ENCODE results near the gene SLC29A2.
"Not testable (repeated sequence)": the region's sequence is repeated elsewhere in the genome, so short reads cannot be mapped to it uniquely, and the experiment has no call there.

The SLC29A2 gene

DNA sequence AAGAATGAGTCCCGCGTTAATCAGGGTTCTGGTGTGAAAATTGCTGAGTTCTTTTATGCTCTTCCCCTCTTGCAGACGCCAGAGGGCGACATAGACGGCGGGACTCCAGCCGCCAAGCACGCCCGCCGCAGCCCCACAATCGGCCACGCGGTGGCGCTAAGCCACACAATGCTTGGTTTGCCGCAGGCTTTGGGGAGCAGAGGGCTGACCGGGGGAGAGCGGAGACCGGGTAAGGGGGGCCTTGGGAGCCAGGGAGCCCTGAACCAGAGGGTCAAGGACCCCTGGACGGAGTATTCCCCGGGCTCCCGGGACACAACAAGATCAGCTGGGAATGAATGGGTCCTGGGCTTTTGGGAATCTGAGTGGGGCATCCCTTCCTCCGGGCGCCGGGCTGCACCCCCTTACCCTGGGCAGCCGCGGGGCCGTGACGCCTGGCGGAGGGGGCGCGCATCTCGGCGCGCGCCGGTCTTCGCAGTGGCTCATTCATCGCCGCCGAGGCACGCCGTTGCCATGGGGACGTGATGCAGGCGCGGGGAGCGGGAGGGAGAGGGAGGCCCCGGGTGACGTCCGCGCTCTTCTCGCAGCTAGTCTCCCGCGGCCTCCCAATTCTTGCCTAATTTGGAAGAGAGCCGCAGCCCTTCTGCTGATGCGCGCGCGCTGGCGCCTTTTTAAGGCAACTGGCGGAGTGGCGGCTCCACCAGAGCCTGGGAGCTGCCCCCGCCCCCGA is 37.1 kb upstream of the SLC29A2 start:
- Mint-ChIP-seq H3K4me1 (peaks cover 6% of the 10 kb centered on the region), H3K36me3 (no peaks in the 10 kb centered on the region), H3K9me3 (no peaks in the 10 kb centered on the region), H3K27ac (no peak overlapping the region), H3K4me3 (peak overlapping the region; percentile 74)
- ATAC-seq = peak; percentile 88
- DNase-seq (ENCODE audit: low spot score in 2 of 2) = peak; percentile 99

- DNase-seq (ENCODE audit: low spot score in 2 of 2) (no peak), ATAC-seq (no peak)
- Mint-ChIP-seq H3K36me3 (no peaks in the 10 kb centered on the region), H3K4me3 (no peak overlapping the region), H3K9me3 (no peaks in the 10 kb centered on the region), H3K27ac (no peak overlapping the region), H3K4me1 (peaks cover 6% of the 10 kb centered on the region)
Measured at GRCh38 chr11:66407651-66408050, 36.1 kb upstream of the SLC29A2 start.

GRCh38 chr11:66393954-66394353 is 22.4 kb upstream of the SLC29A2 start:
- Mint-ChIP-seq H3K4me3 (no peak overlapping the region), H3K36me3 (no peaks in the 10 kb centered on the region), H3K27ac (no peak overlapping the region), H3K4me1 (no peaks in the 10 kb centered on the region), H3K9me3 (no peaks in the 10 kb centered on the region)
- ATAC-seq (no peak), DNase-seq (ENCODE audit: low spot score in 2 of 2) (no peak)

DNA sequence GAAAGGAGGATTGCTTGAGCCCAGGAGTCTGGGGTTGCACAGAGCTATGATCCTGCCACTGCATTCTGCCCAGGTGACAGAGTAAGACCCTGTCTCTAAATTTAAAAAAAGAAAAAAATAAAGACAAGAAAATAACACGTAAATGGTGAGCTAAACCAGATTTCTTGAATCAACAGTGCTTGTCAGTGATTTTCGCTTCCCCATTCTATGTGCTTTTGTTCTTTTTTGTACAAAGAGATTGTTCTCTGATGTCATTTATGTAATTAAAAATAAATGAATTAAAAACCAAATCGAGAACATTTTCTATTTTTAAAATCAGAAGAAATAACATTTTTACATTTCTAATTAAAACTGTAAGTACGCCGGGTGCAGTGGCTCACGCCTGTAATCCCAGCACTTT is 19.8 kb upstream of the SLC29A2 start:
- DNase-seq (ENCODE audit: low spot score in 2 of 2) (no peak), ATAC-seq (no peak)
- no peaks in the 10 kb centered on the region for H3K9me3 Mint-ChIP-seq
- H3K36me3 Mint-ChIP-seq = no peaks in the 10 kb centered on the region
- no peak overlapping the region for H3K27ac Mint-ChIP-seq
- no peak overlapping the region for H3K4me3 Mint-ChIP-seq
- peaks cover 1% of the 10 kb centered on the region for H3K4me1 Mint-ChIP-seq

- ATAC-seq = peak; percentile 80
- H3K9me3 Mint-ChIP-seq = no peaks in the 10 kb centered on the region
- H3K4me3 Mint-ChIP-seq = no peak overlapping the region
- peak; percentile 57 to 76 for DNase-seq (ENCODE audit: low spot score in 2 of 2)
- no peak overlapping the region for H3K27ac Mint-ChIP-seq
- H3K36me3 Mint-ChIP-seq = no peaks in the 10 kb centered on the region
- H3K4me1 Mint-ChIP-seq = peaks cover 6% of the 10 kb centered on the region
Measured at GRCh38 chr11:66388780-66389386, 17.3 kb upstream of the SLC29A2 start.

- peak; percentile 77 to 91 for DNase-seq (ENCODE audit: low spot score in 2 of 2)
- Mint-ChIP-seq H3K36me3 (no peaks in the 10 kb centered on the region), H3K9me3 (no peaks in the 10 kb centered on the region), H3K4me1 (peaks cover 6% of the 10 kb centered on the region), H3K4me3 (peak overlapping the region; percentile 43), H3K27ac (peak overlapping the region; percentile 68)
- peak; percentile 70 for ATAC-seq
Measured at GRCh38 chr11:66386171-66387069, 14.9 kb upstream of the SLC29A2 start.

DNA sequence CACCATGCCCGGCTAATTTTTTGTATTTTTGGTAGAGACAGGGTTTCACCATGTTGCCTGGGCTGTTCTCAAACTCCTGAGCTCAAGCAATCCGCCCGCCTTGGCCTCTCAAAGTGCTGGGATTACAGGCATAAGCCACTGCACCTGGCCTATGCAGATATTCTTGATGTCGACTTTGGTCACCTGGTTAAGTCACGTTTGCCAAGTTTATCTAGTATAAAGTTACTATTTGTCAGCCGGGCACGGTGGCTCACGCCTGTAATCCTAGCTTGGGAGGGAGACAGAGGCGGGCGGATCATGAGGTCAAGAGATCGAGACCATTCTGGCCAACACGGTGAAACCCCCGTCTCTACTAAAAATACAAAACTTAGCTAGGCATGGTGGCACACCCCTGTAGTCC is 12.8 kb upstream of the SLC29A2 start:
- ATAC-seq; H3K27ac Mint-ChIP-seq; H3K4me1 Mint-ChIP-seq; H3K9me3 Mint-ChIP-seq; DNase-seq (ENCODE audit: low spot score in 2 of 2); H3K36me3 Mint-ChIP-seq; H3K4me3 Mint-ChIP-seq: not testable (repeated sequence)

DNA sequence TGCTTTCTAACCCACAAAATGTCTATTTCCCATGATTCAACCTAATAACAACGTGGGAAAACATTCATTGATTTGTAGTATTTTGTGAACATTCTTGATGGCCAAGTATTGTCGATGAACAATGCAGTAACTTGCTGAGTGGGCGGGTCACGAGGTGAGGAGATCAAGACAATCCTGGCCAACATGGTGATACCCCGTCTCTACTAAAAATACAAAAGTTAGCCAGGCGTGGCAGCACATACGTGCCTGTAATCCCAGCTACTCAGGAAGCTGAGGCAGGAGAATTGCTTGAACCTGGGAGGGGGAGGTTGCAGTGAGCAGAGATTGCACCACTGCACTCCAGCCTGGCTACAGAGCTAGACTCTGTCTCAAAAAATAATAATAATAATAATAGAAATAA is 8.7 kb upstream of the SLC29A2 start:
- H3K9me3 Mint-ChIP-seq; H3K27ac Mint-ChIP-seq; H3K36me3 Mint-ChIP-seq; H3K4me1 Mint-ChIP-seq; DNase-seq (ENCODE audit: low spot score in 2 of 2); ATAC-seq; H3K4me3 Mint-ChIP-seq: not testable (repeated sequence)

- peaks cover 16% of the 10 kb centered on the region for H3K4me1 Mint-ChIP-seq
- not testable (repeated sequence) for H3K36me3 Mint-ChIP-seq; DNase-seq (ENCODE audit: low spot score in 2 of 2); ATAC-seq; H3K9me3 Mint-ChIP-seq; H3K27ac Mint-ChIP-seq; H3K4me3 Mint-ChIP-seq
Measured at GRCh38 chr11:66373690-66374287, 2.2 kb upstream of the SLC29A2 start.

- Mint-ChIP-seq H3K9me3 (no peaks in the 10 kb centered on the region), H3K4me3 (no peak overlapping the region), H3K27ac (peak overlapping the region; percentile 88), H3K4me1 (peaks cover 22% of the 10 kb centered on the region), H3K36me3 (peaks cover 10% of the 10 kb centered on the region)
- no peak for ATAC-seq
- DNase-seq (ENCODE audit: low spot score in 2 of 2) = no peak
Measured at GRCh38 chr11:66373265-66373664, 1.7 kb upstream of the SLC29A2 start.

- Mint-ChIP-seq H3K4me3 (peak overlapping the region; percentile 76), H3K4me1 (peaks cover 24% of the 10 kb centered on the region), H3K27ac (no peak overlapping the region), H3K9me3 (no peaks in the 10 kb centered on the region), H3K36me3 (peaks cover 15% of the 10 kb centered on the region)
- no peak for ATAC-seq
- DNase-seq (ENCODE audit: low spot score in 2 of 2) = no peak
Measured at GRCh38 chr11:66369073-66369894, 2.3 kb downstream of the SLC29A2 start.

GRCh38 chr11:66368484-66368883 is 3.1 kb downstream of the SLC29A2 start:
- peaks cover 24% of the 10 kb centered on the region for H3K4me1 Mint-ChIP-seq
- ATAC-seq = no peak
- no peak overlapping the region for H3K4me3 Mint-ChIP-seq
- DNase-seq (ENCODE audit: low spot score in 2 of 2) = no peak
- peaks cover 21% of the 10 kb centered on the region for H3K36me3 Mint-ChIP-seq
- peak overlapping the region; percentile 60 for H3K27ac Mint-ChIP-seq
- no peaks in the 10 kb centered on the region for H3K9me3 Mint-ChIP-seq

GRCh38 chr11:66367561-66368312 is 3.8 kb downstream of the SLC29A2 start:
- Mint-ChIP-seq H3K36me3 (peaks cover 25% of the 10 kb centered on the region), H3K4me1 (peaks cover 24% of the 10 kb centered on the region), H3K9me3 (no peaks in the 10 kb centered on the region), H3K27ac (peak overlapping the region; percentile 60), H3K4me3 (no peak overlapping the region)
- ATAC-seq = no peak
- no peak for DNase-seq (ENCODE audit: low spot score in 2 of 2)

DNA sequence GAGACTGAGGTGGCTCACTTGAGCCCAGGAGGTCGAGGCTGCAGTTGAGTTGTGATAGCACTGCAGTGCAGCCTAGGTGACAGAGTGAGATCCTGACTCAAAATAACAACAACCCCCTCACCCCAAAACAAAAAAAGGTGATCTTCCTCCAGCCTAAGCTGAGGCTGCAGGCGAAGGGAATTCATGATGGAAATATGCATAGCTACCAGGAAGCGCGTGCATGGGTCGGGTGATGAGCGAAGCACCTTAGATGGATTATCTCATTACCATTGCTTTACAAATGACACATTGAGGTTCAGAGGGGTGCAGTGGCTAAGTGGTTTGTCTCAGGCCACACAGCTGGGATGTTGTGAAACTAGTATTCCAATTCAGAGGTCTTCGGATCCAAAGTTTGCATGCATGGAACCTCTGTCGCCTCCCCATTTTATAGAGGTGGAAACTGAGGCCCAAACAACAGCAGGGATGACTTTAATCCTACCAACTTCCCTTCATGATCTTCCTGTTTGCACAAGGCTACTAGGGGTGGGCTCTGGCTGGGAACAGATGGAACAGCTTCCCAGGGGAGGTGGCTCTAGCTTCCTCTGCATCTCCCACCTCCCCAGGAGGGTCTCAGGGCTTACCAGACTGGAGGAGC is 4.6 kb downstream of the SLC29A2 start:
- H3K36me3 Mint-ChIP-seq = peaks cover 24% of the 10 kb centered on the region
- H3K9me3 Mint-ChIP-seq = no peaks in the 10 kb centered on the region
- ATAC-seq = no peak
- H3K27ac Mint-ChIP-seq = no peak overlapping the region
- H3K4me3 Mint-ChIP-seq = no peak overlapping the region
- DNase-seq (ENCODE audit: low spot score in 2 of 2) = no peak
- peaks cover 24% of the 10 kb centered on the region for H3K4me1 Mint-ChIP-seq
